K562 (cell line): Measurements from ENCODE around the gene BHLHE40. TPM values are rescaled to one million over a fixed set of nuclear protein-coding genes. Genes with fewer than 3 reads are reported as not detected.

Experiments
- CHCHD3 ChIP-seq: fragments of 250-450 bp; sonication (Bioruptor Pico); IDR thresholded peaks from 2 replicates; pipeline ENCODE4 v2.1.2; 2022; ENCODE audit warnings: mild to moderate bottlenecking
- ELF4 ChIP-seq: fragments of 450-650 bp; formaldehyde crosslinking; IDR thresholded peaks from 2 replicates; pipeline ENCODE4 v1.4.0; 2022; ENCODE audit warnings: missing genetic modification characterization
- IFI16 ChIP-seq: fragments of 250-450 bp; sonication (Bioruptor Pico); IDR thresholded peaks from 2 replicates; pipeline ENCODE4 v2.1.2; 2022; ENCODE audit warnings: mild to moderate bottlenecking, inconsistent platforms
- KAT2B ChIP-seq: IDR thresholded peaks from one replicate; pipeline ENCODE4 v1.6.1; 2012; ENCODE audit warnings: low read depth, mild to moderate bottlenecking, control low read depth, inconsistent platforms, low read length, moderate library complexity
- NR2F6 ChIP-seq: fragments of 450-650 bp; formaldehyde crosslinking; IDR thresholded peaks from 2 replicates; pipeline ENCODE4 v1.4.0; 2020; ENCODE audit warnings: mild to moderate bottlenecking
- SRSF9 ChIP-seq: fragments of 200-400 bp; formaldehyde crosslinking; IDR thresholded peaks from 2 replicates; pipeline ENCODE4 v1.6.1; 2017; ENCODE audit warnings: low read depth, low read length, borderline replicate concordance
- TCF7L2 ChIP-seq: fragments of 150-350 bp; IDR thresholded peaks from 2 replicates; pipeline ENCODE4 v1.6.1; 2016; ENCODE audit warnings: low read depth, mild to moderate bottlenecking, low read length, moderate library complexity
- WHSC1 ChIP-seq: IDR thresholded peaks from one replicate; pipeline ENCODE4 v1.6.1; 2012; ENCODE audit warnings: low read length, control low read depth, inconsistent platforms
- ZBED1 ChIP-seq: IDR thresholded peaks from 2 replicates; pipeline ENCODE4 v1.6.1; 2014
- ZNF175 ChIP-seq: fragments of 200-800 bp; sonication (Bioruptor generic); IDR thresholded peaks from 2 replicates; pipeline ENCODE4 v1.6.1; 2016; ENCODE audit warnings: low read depth, mild to moderate bottlenecking, missing genetic modification characterization, missing compliant biosample characterization
- ZNF696 ChIP-seq: fragments of 250-450 bp; sonication (Bioruptor Pico); conservative IDR thresholded peaks from 2 replicates; pipeline ENCODE4 v1.4.0; 2020; ENCODE audit warnings: mild to moderate bottlenecking, moderate library complexity
- polyA plus RNA-seq, 8 experiments: library from polyadenylated mRNA; depleted of rRNA in 4 of 8; stranded (reverse) in 5 of 8; unstranded in 3 of 8; fragments of >200 nt; fragmentation: Nextera tagmentation in 2 of 8; fragmentation: Illumina TruSeq in 1 of 8; extraction: Ambion mirVana in 2 of 8; extraction: Trizol in 1 of 8; gene quantifications; 2 replicates each; pipeline versions ENCODE4 v1.2.1 to v1.2.3, GENCODE V29; 2011 to 2014; ENCODE audit warnings: inconsistent platforms in 1 of 8, missing spikeins in 1 of 8
- total RNA-seq, 7 experiments: library from RNA; depleted of rRNA in 6 of 7; stranded (reverse); fragments of >200 nt in 6 of 7; fragmentation: Illumina TruSeq in 2 of 7; extraction: Trizol in 2 of 7; gene quantifications; 2 replicates each; pipeline versions ENCODE4 v1.2.1 to v1.2.3, GENCODE V29; 2011 to 2021; ENCODE audit warnings: low replicate concordance in 1 of 7
- TF ChIP-seq, protein P1 (sequence below): sonication (generic); formaldehyde crosslinking; IDR thresholded peaks from 2 replicates; pipeline ENCODE4 v1.8.0; 2022; ENCODE audit warnings: mild to moderate bottlenecking, missing genetic modification reagents
- TF ChIP-seq, protein P2 (sequence below): fragments of 450-650 bp; IDR thresholded peaks from 2 replicates; pipeline ENCODE4 v1.7.0; 2016; ENCODE audit warnings: borderline replicate concordance
- TF ChIP-seq, protein P3 (sequence below): fragments of 450-650 bp; formaldehyde crosslinking; IDR thresholded peaks from 2 replicates; pipeline ENCODE4 v1.4.0; 2020; ENCODE audit warnings: mild to moderate bottlenecking, moderate library complexity
- TF ChIP-seq, protein P4 (sequence below): fragments of 450-650 bp; IDR thresholded peaks from one replicate; pipeline ENCODE4 v1.6.1; 2018; ENCODE audit warnings: mild to moderate bottlenecking, moderate library complexity; ENCODE audit not compliant: partially characterized antibody
- TF ChIP-seq, protein P5 (sequence below): fragments of 250-450 bp; sonication (Bioruptor Pico); IDR thresholded peaks from 2 replicates; pipeline ENCODE4 v1.5.0; 2021

Gene BHLHE40
- total and polyA plus RNA-seq, 9 of the 15 experiments (the other 6 are each of a cell fraction or from before 2014, with no cell fraction given), result 12.0 to 83.9 (median 31.4) TPM

DNA sequence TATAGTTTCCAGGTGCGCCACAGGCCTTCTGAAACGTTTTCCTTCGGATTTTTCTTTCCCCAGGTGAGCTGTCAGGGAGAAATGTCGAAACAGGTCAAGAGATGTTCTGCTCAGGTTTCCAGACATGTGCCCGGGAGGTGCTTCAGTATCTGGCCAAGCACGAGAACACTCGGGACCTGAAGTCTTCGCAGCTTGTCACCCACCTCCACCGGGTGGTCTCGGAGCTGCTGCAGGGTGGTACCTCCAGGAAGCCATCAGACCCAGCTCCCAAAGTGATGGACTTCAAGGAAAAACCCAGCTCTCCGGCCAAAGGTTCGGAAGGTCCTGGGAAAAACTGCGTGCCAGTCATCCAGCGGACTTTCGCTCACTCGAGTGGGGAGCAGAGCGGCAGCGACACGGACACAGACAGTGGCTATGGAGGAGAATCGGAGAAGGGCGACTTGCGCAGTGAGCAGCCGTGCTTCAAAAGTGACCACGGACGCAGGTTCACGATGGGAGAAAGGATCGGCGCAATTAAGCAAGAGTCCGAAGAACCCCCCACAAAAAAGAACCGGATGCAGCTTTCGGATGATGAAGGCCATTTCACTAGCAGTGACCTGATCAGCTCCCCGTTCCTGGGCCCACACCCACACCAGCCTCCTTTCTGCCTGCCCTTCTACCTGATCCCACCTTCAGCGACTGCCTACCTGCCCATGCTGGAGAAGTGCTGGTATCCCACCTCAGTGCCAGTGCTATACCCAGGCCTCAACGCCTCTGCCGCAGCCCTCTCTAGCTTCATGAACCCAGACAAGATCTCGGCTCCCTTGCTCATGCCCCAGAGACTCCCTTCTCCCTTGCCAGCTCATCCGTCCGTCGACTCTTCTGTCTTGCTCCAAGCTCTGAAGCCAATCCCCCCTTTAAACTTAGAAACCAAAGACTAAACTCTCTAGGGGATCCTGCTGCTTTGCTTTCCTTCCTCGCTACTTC lies 3.8 kb downstream of the BHLHE40 start (continued):
- TF ChIP-seq, protein P1, sequence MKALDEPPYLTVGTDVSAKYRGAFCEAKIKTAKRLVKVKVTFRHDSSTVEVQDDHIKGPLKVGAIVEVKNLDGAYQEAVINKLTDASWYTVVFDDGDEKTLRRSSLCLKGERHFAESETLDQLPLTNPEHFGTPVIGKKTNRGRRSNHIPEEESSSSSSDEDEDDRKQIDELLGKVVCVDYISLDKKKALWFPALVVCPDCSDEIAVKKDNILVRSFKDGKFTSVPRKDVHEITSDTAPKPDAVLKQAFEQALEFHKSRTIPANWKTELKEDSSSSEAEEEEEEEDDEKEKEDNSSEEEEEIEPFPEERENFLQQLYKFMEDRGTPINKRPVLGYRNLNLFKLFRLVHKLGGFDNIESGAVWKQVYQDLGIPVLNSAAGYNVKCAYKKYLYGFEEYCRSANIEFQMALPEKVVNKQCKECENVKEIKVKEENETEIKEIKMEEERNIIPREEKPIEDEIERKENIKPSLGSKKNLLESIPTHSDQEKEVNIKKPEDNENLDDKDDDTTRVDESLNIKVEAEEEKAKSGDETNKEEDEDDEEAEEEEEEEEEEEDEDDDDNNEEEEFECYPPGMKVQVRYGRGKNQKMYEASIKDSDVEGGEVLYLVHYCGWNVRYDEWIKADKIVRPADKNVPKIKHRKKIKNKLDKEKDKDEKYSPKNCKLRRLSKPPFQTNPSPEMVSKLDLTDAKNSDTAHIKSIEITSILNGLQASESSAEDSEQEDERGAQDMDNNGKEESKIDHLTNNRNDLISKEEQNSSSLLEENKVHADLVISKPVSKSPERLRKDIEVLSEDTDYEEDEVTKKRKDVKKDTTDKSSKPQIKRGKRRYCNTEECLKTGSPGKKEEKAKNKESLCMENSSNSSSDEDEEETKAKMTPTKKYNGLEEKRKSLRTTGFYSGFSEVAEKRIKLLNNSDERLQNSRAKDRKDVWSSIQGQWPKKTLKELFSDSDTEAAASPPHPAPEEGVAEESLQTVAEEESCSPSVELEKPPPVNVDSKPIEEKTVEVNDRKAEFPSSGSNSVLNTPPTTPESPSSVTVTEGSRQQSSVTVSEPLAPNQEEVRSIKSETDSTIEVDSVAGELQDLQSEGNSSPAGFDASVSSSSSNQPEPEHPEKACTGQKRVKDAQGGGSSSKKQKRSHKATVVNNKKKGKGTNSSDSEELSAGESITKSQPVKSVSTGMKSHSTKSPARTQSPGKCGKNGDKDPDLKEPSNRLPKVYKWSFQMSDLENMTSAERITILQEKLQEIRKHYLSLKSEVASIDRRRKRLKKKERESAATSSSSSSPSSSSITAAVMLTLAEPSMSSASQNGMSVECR (CRISPR knock-in tag), result no peak; the same call in 1 of the 2 replicates
- TF ChIP-seq, protein P2, sequence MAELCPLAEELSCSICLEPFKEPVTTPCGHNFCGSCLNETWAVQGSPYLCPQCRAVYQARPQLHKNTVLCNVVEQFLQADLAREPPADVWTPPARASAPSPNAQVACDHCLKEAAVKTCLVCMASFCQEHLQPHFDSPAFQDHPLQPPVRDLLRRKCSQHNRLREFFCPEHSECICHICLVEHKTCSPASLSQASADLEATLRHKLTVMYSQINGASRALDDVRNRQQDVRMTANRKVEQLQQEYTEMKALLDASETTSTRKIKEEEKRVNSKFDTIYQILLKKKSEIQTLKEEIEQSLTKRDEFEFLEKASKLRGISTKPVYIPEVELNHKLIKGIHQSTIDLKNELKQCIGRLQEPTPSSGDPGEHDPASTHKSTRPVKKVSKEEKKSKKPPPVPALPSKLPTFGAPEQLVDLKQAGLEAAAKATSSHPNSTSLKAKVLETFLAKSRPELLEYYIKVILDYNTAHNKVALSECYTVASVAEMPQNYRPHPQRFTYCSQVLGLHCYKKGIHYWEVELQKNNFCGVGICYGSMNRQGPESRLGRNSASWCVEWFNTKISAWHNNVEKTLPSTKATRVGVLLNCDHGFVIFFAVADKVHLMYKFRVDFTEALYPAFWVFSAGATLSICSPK, result 0 out of 2 replicates have a peak, but pooled peaks have one; percentile 54
- TF ChIP-seq IFI16 (CRISPR knock-in tag) (0 out of 2 replicates have a peak, but pooled peaks have one; percentile 33), ELF4 (CRISPR knock-in tag) (0 out of 2 replicates have a peak, but pooled peaks have one; percentile 62), KAT2B (no peak), SRSF9 (no peak), NR2F6 (CRISPR knock-in tag) (0 out of 2 replicates have a peak, but pooled peaks have one; percentile 82), WHSC1 (peak; percentile 68), ZBED1 (peak; percentile 82; the same call in 1 of the 2 replicates), TCF7L2 (no peak), ZNF696 (CRISPR knock-in tag) (0 out of 2 replicates have a peak, but pooled peaks have one; percentile 58), CHCHD3 (CRISPR knock-in tag) (no peak), ZNF175 (CRISPR knock-in tag) (no peak)
- TF ChIP-seq, protein P3, sequence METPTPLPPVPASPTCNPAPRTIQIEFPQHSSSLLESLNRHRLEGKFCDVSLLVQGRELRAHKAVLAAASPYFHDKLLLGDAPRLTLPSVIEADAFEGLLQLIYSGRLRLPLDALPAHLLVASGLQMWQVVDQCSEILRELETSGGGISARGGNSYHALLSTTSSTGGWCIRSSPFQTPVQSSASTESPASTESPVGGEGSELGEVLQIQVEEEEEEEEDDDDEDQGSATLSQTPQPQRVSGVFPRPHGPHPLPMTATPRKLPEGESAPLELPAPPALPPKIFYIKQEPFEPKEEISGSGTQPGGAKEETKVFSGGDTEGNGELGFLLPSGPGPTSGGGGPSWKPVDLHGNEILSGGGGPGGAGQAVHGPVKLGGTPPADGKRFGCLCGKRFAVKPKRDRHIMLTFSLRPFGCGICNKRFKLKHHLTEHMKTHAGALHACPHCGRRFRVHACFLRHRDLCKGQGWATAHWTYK (CRISPR knock-in tag), result peak; percentile 85
- TF ChIP-seq, protein P4, sequence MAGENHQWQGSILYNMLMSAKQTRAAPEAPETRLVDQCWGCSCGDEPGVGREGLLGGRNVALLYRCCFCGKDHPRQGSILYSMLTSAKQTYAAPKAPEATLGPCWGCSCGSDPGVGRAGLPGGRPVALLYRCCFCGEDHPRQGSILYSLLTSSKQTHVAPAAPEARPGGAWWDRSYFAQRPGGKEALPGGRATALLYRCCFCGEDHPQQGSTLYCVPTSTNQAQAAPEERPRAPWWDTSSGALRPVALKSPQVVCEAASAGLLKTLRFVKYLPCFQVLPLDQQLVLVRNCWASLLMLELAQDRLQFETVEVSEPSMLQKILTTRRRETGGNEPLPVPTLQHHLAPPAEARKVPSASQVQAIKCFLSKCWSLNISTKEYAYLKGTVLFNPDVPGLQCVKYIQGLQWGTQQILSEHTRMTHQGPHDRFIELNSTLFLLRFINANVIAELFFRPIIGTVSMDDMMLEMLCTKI, result no peak
- TF ChIP-seq, protein P5, sequence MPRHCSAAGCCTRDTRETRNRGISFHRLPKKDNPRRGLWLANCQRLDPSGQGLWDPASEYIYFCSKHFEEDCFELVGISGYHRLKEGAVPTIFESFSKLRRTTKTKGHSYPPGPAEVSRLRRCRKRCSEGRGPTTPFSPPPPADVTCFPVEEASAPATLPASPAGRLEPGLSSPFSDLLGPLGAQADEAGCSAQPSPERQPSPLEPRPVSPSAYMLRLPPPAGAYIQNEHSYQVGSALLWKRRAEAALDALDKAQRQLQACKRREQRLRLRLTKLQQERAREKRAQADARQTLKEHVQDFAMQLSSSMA (CRISPR knock-in tag), result no peak
